Activated CD4-positive, alpha-beta memory T cell treated with anti-CD3 and anti-CD28 coated beads for 36 hours (primary cell): ENCODE data around the gene EMSY. TPM values are rescaled to one million over a fixed set of nuclear protein-coding genes. Genes with fewer than 3 reads are reported as not detected.
A peak's percentile ranks its signal among the peaks of the same experiment; 100 is the strongest.

Experiments
- CTCF ChIA-PET: fragments of 350-600 bp; sonication (Branson Sonifier 250); formaldehyde crosslinking; loops from one replicate; lab custom pipeline; 2021; ENCODE audit warnings: antibody characterized with exemption, inconsistent platforms; lab: Charles Lee
- POLR2A ChIA-PET: fragments of 350-600 bp; sonication (Branson Sonifier 250); formaldehyde crosslinking; loops from one replicate; lab custom pipeline; 2021; ENCODE audit warnings: antibody characterized with exemption; lab: Charles Lee
- DNase-seq: peaks from one replicate; pipeline ENCODE4 v3.0.0-alpha.2; 2020
- H3K27ac Mint-ChIP-seq: one replicate; pipeline ENCODE4 v1.8.0; 2021; ENCODE audit warnings: mixed read lengths
- H3K27me3 Mint-ChIP-seq: one replicate; pipeline ENCODE4 v1.8.0; 2021; ENCODE audit warnings: mixed read lengths
- H3K36me3 Mint-ChIP-seq: one replicate; pipeline ENCODE4 v1.8.0; 2021; ENCODE audit warnings: mixed read lengths
- H3K4me1 Mint-ChIP-seq: one replicate; pipeline ENCODE4 v1.8.0; 2021; ENCODE audit warnings: low read depth, mixed read lengths
- H3K4me3 Mint-ChIP-seq: one replicate; pipeline ENCODE4 v1.8.0; 2021; ENCODE audit warnings: mild to moderate bottlenecking, mixed read lengths
- H3K9me3 Mint-ChIP-seq: one replicate; pipeline ENCODE4 v1.8.0; 2021; ENCODE audit warnings: mixed read lengths
- intact Hi-C: fragments of 100-400 bp; cut with micrococcal nuclease; formaldehyde crosslinking; loops from one replicate; pipeline ENCODE4 v1.15.1; 2023
- total RNA-seq, 2 experiments: library from RNA; stranded (reverse); gene quantifications; one replicate each; pipeline ENCODE4 v1.2.3, GENCODE V29; 2021

The EMSY gene
- total RNA-seq, 2 experiments from 2014 or later = 23.5 to 25.4 TPM

DNA sequence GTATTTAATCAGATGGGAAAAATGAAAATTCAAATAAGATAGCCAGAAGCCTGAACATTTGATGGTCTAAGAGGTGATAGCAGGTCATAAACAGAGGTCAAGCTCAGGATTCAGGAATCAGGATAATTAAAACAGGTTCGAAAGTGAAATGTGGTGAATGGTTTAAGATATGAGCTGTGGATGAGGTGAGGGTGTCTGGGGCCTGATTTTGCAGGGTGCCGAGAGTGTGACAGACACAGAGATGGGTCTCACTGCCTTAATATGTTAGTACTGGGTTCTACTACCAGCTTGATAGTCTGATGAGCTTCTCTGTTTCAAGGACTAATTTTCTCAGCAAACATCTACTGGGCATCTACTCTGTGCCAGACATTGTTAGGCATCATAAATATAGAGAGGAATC lies 19.9 kb upstream of the EMSY start:
- CTCF ChIA-PET = interaction anchor here (1.0 kb wide), 1 partner anchor 217 kb away, joined by 4 read pairs; no protein-coding TSS in a partner anchor
- Mint-ChIP-seq H3K9me3 (no peaks in the 10 kb centered on the region), H3K27me3 (peaks cover 3% of the 10 kb centered on the region), H3K36me3 (no peaks in the 10 kb centered on the region), H3K4me3 (no peak overlapping the region), H3K27ac (no peak overlapping the region), H3K4me1 (peaks cover 13% of the 10 kb centered on the region)
- POLR2A ChIA-PET = interaction anchor here (1.7 kb wide), 1 partner anchor 21 kb away, joined by 5 read pairs; the partner anchor contains the start of gene EMSY
- no peak for DNase-seq
- intact Hi-C loops = loop anchor here (1.0 to 10.0 kb wide), 3 partner anchors 19 to 220 kb away; partner anchors contain the start of genes GVQW3, THAP12 and WNT11

GRCh38 chr11:76426660-76427059 lies 18.2 kb upstream of the EMSY start:
- no peak overlapping the region for H3K27ac Mint-ChIP-seq
- no peak for DNase-seq
- POLR2A ChIA-PET = no interaction called here

DNA sequence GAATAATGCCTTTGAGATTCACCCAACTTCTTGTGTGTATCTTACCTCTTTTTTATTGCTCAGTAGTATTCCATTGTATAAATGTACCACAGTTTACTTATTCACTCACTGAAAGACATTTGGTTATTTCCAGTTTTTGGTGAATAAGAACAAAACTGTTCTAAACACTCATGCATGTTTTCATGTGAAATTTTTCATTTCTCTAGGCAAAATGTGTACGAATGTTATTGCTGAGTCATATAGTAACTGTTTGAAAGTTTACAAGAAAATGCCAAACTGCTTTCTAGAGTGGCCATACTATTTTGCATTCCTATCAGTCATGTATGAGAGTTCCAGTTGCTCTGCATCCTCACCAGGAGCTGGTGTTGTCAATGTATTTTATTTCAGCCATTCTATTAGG lies 8.8 kb upstream of the EMSY start:
- intact Hi-C loops = no loop called here
- no peaks in the 10 kb centered on the region for H3K27me3 Mint-ChIP-seq
- H3K4me3 Mint-ChIP-seq = no peak overlapping the region
- H3K36me3 Mint-ChIP-seq = peaks cover 5% of the 10 kb centered on the region
- peaks cover 6% of the 10 kb centered on the region for H3K4me1 Mint-ChIP-seq
- no peak for DNase-seq
- CTCF ChIA-PET = interaction anchor here (1.1 kb wide), 1 partner anchor 58 kb away, joined by 3 read pairs; no protein-coding TSS in a partner anchor
- POLR2A ChIA-PET = no interaction called here
- H3K9me3 Mint-ChIP-seq = peaks cover 4% of the 10 kb centered on the region
- no peak overlapping the region for H3K27ac Mint-ChIP-seq

More at GRCh38 chr11:76426660-76427059, 18.2 kb upstream of the EMSY start:
- Mint-ChIP-seq H3K9me3 (no peaks in the 10 kb centered on the region), H3K4me3 (no peak overlapping the region), H3K4me1 (peaks cover 13% of the 10 kb centered on the region), H3K36me3 (no peaks in the 10 kb centered on the region), H3K27me3 (peaks cover 3% of the 10 kb centered on the region)
- CTCF ChIA-PET = no interaction called here
- intact Hi-C loops = loop anchor here (10.0 kb wide), 1 partner anchor 222 kb away; the partner anchor contains the start of gene WNT11

GRCh38 chr11:76443268-76443980 lies 1.4 kb upstream of the EMSY start:
- DNase-seq = peak; percentile 14
- Mint-ChIP-seq H3K4me1 (peaks cover 26% of the 10 kb centered on the region), H3K9me3 (no peaks in the 10 kb centered on the region), H3K36me3 (peaks cover 20% of the 10 kb centered on the region), H3K27ac (peak overlapping the region; percentile 91), H3K27me3 (no peaks in the 10 kb centered on the region), H3K4me3 (peak overlapping the region; percentile 98)
- CTCF ChIA-PET = interaction anchor here (0.9 to 3.1 kb wide), 2 partner anchors 62 to 236 kb away, joined by 3 to 10 read pairs; partner anchors contain the start of genes GVQW3 and WNT11
- intact Hi-C loops = loop anchor here (5.0 to 10.0 kb wide), 3 partner anchors 229 to 1551 kb away; partner anchors contain the start of genes INTS4, LRRC32 and UVRAG
- POLR2A ChIA-PET = interaction anchor here (1.0 to 1.6 kb wide), 2 partner anchors 62 to 63 kb away, joined by 3 to 5 read pairs; partner anchors contain the start of gene GVQW3

GRCh38 chr11:76444065-76444383 lies 794 bp upstream of the EMSY start:
- Mint-ChIP-seq H3K36me3 (peaks cover 20% of the 10 kb centered on the region), H3K27ac (peak overlapping the region; percentile 91), H3K4me3 (peak overlapping the region; percentile 98), H3K27me3 (no peaks in the 10 kb centered on the region), H3K4me1 (peaks cover 29% of the 10 kb centered on the region), H3K9me3 (no peaks in the 10 kb centered on the region)
- DNase-seq = no peak
- intact Hi-C loops = loop anchor here (1.0 to 10.0 kb wide), 8 partner anchors 20 to 1551 kb away; partner anchors contain the start of genes GVQW3, INTS4, LRRC32 and THAP12
- ChIA-PET POLR2A (no interaction called here), CTCF (interaction anchor here (3.1 kb wide), 1 partner anchor 236 kb away, joined by 10 read pairs; the partner anchor contains the start of gene WNT11)

GRCh38 chr11:76445121-76446084 lies 585 bp downstream of the EMSY start:
- peaks cover 33% of the 10 kb centered on the region for H3K4me1 Mint-ChIP-seq
- peak overlapping the region; percentile 98 for H3K4me3 Mint-ChIP-seq
- H3K27ac Mint-ChIP-seq = peak overlapping the region; percentile 91
- intact Hi-C loops = loop anchor here (2.0 to 10.0 kb wide), 4 partner anchors 75 to 1549 kb away; partner anchors contain the start of genes INTS4 and UVRAG
- ChIA-PET CTCF (interaction anchor here (0.6 to 2.2 kb wide), 3 partner anchors 10 to 1090 kb away, joined by 3 to 8 read pairs (median 7); no protein-coding TSS in a partner anchor), POLR2A (interaction anchor here (0.9 to 1.6 kb wide), 2 partner anchors 20 to 143 kb away, joined by 3 to 5 read pairs; no protein-coding TSS in a partner anchor)
- H3K9me3 Mint-ChIP-seq = no peaks in the 10 kb centered on the region
- H3K27me3 Mint-ChIP-seq = no peaks in the 10 kb centered on the region
- DNase-seq = peak; percentile 70
- H3K36me3 Mint-ChIP-seq = peaks cover 27% of the 10 kb centered on the region

- Mint-ChIP-seq H3K36me3 (peaks cover 36% of the 10 kb centered on the region), H3K27ac (no peak overlapping the region), H3K4me3 (no peak overlapping the region), H3K9me3 (no peaks in the 10 kb centered on the region), H3K27me3 (no peaks in the 10 kb centered on the region), H3K4me1 (peaks cover 24% of the 10 kb centered on the region)
- ChIA-PET CTCF (interaction anchor here (1.0 to 1.4 kb wide), 3 partner anchors 11 to 241 kb away, joined by 4 to 5 read pairs (median 4); no protein-coding TSS in a partner anchor), POLR2A (no interaction called here)
- DNase-seq = no peak
- intact Hi-C loops = loop anchor here (10.0 kb wide), 2 partner anchors 634 to 1546 kb away; partner anchors contain the start of genes INTS4 and UVRAG
Observed at GRCh38 chr11:76448506-76448905, 3.7 kb downstream of the EMSY start.

DNA sequence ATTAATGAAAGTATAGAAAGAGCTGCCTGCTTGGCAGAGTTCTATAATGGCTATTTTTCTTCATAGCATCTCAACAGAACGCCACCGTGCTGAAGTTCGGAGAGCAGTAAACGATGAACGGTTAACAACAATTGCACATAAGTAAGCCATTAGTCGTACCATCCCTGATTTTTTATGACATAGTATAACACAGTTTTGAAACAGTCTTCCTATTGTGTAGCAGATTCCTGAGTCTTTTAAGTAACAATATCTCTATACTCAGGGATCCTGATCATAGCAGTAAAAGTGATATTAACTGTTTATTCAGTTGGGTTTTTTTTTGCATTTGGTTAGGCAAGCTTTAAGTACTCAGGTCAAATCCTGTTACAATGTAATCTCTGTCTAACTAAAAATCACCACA lies 8.4 kb downstream of the EMSY start:
- Mint-ChIP-seq H3K36me3 (peaks cover 26% of the 10 kb centered on the region), H3K4me1 (peaks cover 7% of the 10 kb centered on the region), H3K27me3 (no peaks in the 10 kb centered on the region), H3K27ac (no peak overlapping the region), H3K9me3 (no peaks in the 10 kb centered on the region), H3K4me3 (no peak overlapping the region)
- DNase-seq = no peak
- intact Hi-C loops = no loop called here
- ChIA-PET POLR2A (no interaction called here), CTCF (no interaction called here)

- H3K27ac Mint-ChIP-seq = no peak overlapping the region
- H3K4me1 Mint-ChIP-seq = no peaks in the 10 kb centered on the region
- H3K36me3 Mint-ChIP-seq = peaks cover 33% of the 10 kb centered on the region
- no peaks in the 10 kb centered on the region for H3K27me3 Mint-ChIP-seq
- intact Hi-C loops = no loop called here
- H3K4me3 Mint-ChIP-seq = no peak overlapping the region
- no peak for DNase-seq
- H3K9me3 Mint-ChIP-seq = no peaks in the 10 kb centered on the region
- POLR2A ChIA-PET = no interaction called here
- CTCF ChIA-PET = interaction anchor here (1.0 to 1.1 kb wide), 2 partner anchors 9 to 20 kb away, joined by 3 read pairs; no protein-coding TSS in a partner anchor
Observed at GRCh38 chr11:76455331-76455730, 10.5 kb downstream of the EMSY start.

- H3K4me1 Mint-ChIP-seq = no peaks in the 10 kb centered on the region
- ChIA-PET CTCF (interaction anchor here (1.0 kb wide), 1 partner anchor 19 kb away, joined by 3 read pairs; no protein-coding TSS in a partner anchor), POLR2A (no interaction called here)
- intact Hi-C loops = no loop called here
- H3K36me3 Mint-ChIP-seq = peaks cover 32% of the 10 kb centered on the region
- DNase-seq = no peak
- no peak overlapping the region for H3K27ac Mint-ChIP-seq
- H3K9me3 Mint-ChIP-seq = no peaks in the 10 kb centered on the region
- H3K27me3 Mint-ChIP-seq = no peaks in the 10 kb centered on the region
- H3K4me3 Mint-ChIP-seq = no peak overlapping the region
Observed at GRCh38 chr11:76455931-76456330, 11.1 kb downstream of the EMSY start.

- DNase-seq = no peak
- Mint-ChIP-seq H3K27me3 (no peaks in the 10 kb centered on the region), H3K9me3 (no peaks in the 10 kb centered on the region), H3K36me3 (peaks cover 30% of the 10 kb centered on the region), H3K4me1 (no peaks in the 10 kb centered on the region), H3K4me3 (no peak overlapping the region), H3K27ac (no peak overlapping the region)
- POLR2A ChIA-PET = no interaction called here
- intact Hi-C loops = no loop called here
- CTCF ChIA-PET = no interaction called here
Observed at GRCh38 chr11:76456571-76456970, 11.8 kb downstream of the EMSY start.
